ENCODE data around the gene TSPAN2. TPM values are rescaled to one million over a fixed set of nuclear protein-coding genes. Genes with fewer than 3 reads are reported as not detected.

Gene TSPAN2
- total and polyA plus RNA-seq, 9 donors = 16.3 to 30.6 (median 19.7) TPM

DNA sequence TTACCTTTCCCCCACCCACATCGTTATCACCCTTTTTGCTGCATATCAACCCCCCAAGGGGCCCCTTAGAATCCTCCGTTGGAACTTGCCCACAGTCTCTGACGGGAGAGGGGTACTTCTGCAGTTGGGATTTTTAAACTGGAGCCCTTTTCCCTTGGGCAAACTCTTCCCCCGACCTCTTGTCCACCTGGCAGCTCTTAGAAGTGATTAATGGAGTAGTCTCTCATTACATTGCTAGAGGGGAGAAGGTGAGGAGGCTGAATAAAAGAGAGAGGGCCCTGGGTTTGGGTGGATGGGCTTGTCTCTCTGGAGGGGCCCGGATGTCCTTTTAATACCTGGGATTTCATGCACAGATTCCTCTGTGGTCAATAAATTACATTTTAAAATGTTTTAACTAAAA lies 27.2 kb upstream of the TSPAN2 start:
- peaks cover 4% of the 10 kb centered on the region for H3K9me3 ChIP-seq (replicated peaks; ENCODE audit: control insufficient read depth, low read depth, low read length)
- H3K27ac ChIP-seq (ENCODE audit: low read length) = no peak overlapping the region
- no peak overlapping the region for H3K4me3 ChIP-seq (ENCODE audit: low read length)
- no CpG with 5 or more reads among the region's 5 CpGs for WGBS (ENCODE audit: insufficient coverage)
- no peak for DNase-seq
- H3K27me3 ChIP-seq (ENCODE audit: control insufficient read depth, insufficient read depth, low read length) = no peaks in the 10 kb centered on the region
- no peaks in the 10 kb centered on the region for H3K36me3 ChIP-seq (ENCODE audit: control insufficient read depth, insufficient read depth, low read length)
- no peaks in the 10 kb centered on the region for H3K4me1 ChIP-seq (ENCODE audit: control insufficient read depth, insufficient read depth, low read length)

DNA sequence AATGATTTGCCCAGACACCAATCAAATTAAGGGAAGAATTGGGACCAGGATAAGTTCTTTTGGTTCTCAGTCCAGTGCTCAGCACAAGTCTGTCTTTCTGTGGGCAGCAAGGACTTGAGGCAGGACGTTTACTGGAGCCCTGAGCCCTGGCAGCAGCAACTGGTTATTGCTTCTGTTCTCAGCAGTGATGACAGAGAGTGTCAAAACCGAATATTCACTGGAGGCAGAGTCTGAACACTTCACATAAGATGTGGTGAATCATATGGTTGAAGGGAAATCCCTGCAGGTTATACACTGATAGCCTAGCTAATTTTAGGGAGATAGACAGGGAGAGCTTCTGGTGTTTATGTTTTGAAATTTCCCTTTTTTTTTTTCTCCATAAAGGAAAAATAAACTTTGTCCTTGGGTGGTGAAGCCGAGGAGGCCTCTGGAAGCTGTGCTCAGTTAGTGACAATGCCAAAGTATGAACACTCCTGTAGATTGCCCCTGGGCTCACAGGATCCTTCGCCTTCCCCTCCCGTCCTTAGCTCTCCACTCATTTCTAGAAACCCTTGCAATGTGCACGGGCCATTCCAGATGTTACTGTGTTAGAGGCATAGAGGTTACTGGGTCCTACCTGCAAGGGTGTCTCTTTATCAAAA lies 26.3 kb upstream of the TSPAN2 start:
- no peaks in the 10 kb centered on the region for H3K27me3 ChIP-seq (ENCODE audit: control insufficient read depth, insufficient read depth, low read length)
- DNase-seq = no peak
- no peaks in the 10 kb centered on the region for H3K36me3 ChIP-seq (ENCODE audit: control insufficient read depth, insufficient read depth, low read length)
- no peaks in the 10 kb centered on the region for H3K4me1 ChIP-seq (ENCODE audit: control insufficient read depth, insufficient read depth, low read length)
- H3K9me3 ChIP-seq (replicated peaks; ENCODE audit: control insufficient read depth, low read depth, low read length) = peaks cover 2% of the 10 kb centered on the region
- H3K27ac ChIP-seq (ENCODE audit: low read length) = no peak overlapping the region
- WGBS (ENCODE audit: insufficient coverage) = 60% methylated on average over 3 of the region's 6 CpGs
- H3K4me3 ChIP-seq (ENCODE audit: low read length) = no peak overlapping the region

DNA sequence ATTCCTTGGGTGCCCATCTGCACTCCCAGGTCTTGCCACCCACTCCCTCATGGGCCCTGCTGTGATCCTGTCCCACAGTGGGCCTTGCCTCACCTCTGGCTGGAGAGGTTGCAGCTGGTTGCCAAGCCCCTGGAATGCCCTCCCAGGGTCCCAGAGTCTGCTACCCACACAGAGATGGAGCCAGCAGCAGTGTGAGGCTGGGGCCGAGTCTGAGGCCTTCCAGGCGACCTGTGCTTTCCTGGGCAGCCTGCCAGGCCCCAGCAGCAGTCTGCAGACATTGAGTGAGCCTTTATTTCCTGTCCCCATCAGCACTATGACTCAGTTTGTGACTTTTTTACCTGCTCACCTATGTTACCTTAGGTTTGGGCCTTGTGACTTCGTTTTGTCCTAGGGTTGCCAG lies 25.0 kb upstream of the TSPAN2 start:
- Histone ChIP-seq H3K9me3 (replicated peaks; ENCODE audit: control insufficient read depth, low read depth, low read length) (no peaks in the 10 kb centered on the region), H3K27ac (ENCODE audit: low read length) (no peak overlapping the region), H3K36me3 (ENCODE audit: control insufficient read depth, insufficient read depth, low read length) (no peaks in the 10 kb centered on the region), H3K27me3 (ENCODE audit: control insufficient read depth, insufficient read depth, low read length) (no peaks in the 10 kb centered on the region), H3K4me1 (ENCODE audit: control insufficient read depth, insufficient read depth, low read length) (no peaks in the 10 kb centered on the region), H3K4me3 (ENCODE audit: low read length) (no peak overlapping the region)
- no peak for DNase-seq
- no CpG with 5 or more reads among the region's 3 CpGs for whole genome bisulfite sequencing (ENCODE audit: insufficient coverage)

DNA sequence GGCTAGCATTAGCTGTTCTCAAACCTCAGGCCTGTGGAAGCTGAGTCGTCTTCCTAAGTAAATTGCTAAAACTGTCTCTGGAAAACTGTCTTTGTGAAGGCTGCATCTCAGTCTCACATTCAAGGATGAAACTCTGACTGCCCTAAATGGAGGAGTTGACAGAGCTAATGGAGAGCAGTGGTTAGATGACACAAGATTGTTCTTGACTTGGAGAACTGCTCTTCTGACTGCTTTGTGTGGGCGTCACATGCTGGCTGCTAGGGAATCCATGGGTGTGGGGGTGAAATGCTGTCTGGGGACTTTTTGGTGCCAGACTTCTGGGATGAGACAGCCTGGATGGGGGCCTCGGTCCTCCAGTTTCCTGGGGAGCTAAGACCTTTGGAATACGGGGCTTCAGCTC lies 24.5 kb upstream of the TSPAN2 start:
- Histone ChIP-seq H3K36me3 (ENCODE audit: control insufficient read depth, insufficient read depth, low read length) (no peaks in the 10 kb centered on the region), H3K4me1 (ENCODE audit: control insufficient read depth, insufficient read depth, low read length) (no peaks in the 10 kb centered on the region), H3K27me3 (ENCODE audit: control insufficient read depth, insufficient read depth, low read length) (no peaks in the 10 kb centered on the region), H3K27ac (ENCODE audit: low read length) (no peak overlapping the region), H3K4me3 (ENCODE audit: low read length) (no peak overlapping the region), H3K9me3 (replicated peaks; ENCODE audit: control insufficient read depth, low read depth, low read length) (no peaks in the 10 kb centered on the region)
- WGBS (ENCODE audit: insufficient coverage) = 48% methylated on average over 2 of the region's 4 CpGs
- DNase-seq = no peak

DNA sequence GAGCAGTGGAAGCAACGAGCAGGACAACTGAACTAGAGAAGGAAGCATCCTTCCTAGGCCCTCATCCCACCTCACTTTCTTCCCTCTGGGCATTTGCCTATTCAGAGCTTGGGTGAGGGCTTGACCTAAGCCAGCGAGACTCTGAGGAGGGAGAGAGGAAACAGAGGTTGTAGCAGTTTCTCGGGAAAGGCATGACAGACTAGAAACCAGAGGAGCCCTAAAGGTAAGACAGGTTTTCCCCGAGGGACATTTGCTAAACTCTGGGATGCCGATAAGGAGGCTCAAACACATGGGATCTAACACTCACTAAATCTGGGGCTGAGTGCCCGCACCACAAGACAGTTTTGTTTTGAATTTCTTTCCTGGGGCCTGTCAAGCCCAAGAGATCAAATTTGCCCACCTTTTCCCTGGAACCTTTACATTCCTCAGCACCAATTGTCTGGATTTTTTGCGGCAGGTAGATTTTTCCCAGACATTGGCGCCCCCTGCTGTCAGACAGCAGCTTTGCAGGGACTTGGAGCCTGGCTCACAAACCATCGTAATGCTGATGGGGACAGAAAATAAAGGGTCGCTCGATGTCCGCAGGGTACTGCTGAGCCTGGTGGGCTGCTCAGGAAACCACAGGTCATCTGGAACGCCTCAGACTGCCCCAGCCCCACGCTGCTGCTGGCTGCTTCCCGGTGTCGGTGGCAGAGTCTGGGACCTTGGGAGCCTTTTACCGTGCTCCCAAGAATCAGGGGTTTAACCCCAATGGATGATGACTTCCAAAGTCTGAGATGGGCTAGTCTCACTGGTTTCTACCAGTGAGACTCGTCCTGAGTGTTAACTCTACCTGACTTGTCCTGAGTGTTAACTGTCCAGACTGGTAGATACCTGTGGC lies 23.4 kb upstream of the TSPAN2 start:
- WGBS (ENCODE audit: insufficient coverage) = 25% methylated on average over 17 of the region's 18 CpGs
- Histone ChIP-seq H3K4me3 (ENCODE audit: low read length) (no peak overlapping the region), H3K27me3 (ENCODE audit: control insufficient read depth, insufficient read depth, low read length) (no peaks in the 10 kb centered on the region), H3K4me1 (ENCODE audit: control insufficient read depth, insufficient read depth, low read length) (no peaks in the 10 kb centered on the region), H3K36me3 (ENCODE audit: control insufficient read depth, insufficient read depth, low read length) (no peaks in the 10 kb centered on the region), H3K9me3 (replicated peaks; ENCODE audit: control insufficient read depth, low read depth, low read length) (no peaks in the 10 kb centered on the region), H3K27ac (ENCODE audit: low read length) (no peak overlapping the region)
- DNase-seq = peak; percentile 26

DNA sequence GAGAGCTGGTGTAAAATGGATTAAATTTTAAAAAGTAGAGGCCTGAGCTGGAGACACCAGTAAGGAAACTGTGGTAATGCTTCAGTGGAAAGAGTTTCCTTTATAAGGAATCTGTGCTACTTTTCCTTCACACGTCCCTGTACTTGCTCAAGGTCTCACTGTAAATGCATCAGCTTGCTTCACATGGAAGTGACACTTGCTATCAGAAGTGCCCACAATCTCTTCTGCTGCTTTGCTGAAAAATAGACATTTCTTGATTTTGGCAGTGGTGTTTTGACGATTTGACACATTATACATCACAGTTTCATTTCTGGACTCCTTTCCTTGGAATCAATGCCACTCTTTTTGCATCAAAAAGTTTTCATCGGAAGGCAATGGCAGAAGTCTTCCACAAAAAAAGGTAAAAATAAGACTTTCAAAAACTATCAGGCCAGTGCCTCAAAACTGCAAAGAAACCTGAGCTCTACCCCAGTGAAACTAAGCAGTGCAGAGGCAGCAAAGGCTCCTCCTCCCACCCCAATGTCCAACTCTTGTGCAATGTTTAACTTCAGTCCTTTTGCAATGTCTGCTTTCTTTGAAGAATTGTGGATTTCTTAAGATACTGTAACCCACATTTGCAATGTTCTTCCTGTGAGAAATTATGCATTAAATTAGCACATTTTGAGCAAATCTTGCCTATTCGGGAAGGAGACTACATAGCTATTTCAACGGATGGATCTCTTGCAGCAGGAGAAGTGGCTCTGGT lies 18.4 kb upstream of the TSPAN2 start:
- no peaks in the 10 kb centered on the region for H3K36me3 ChIP-seq (ENCODE audit: control insufficient read depth, insufficient read depth, low read length)
- no peak overlapping the region for H3K27ac ChIP-seq (ENCODE audit: low read length)
- H3K27me3 ChIP-seq (ENCODE audit: control insufficient read depth, insufficient read depth, low read length) = no peaks in the 10 kb centered on the region
- 84% methylated on average over 4 of the region's 5 CpGs for WGBS (ENCODE audit: insufficient coverage)
- H3K4me3 ChIP-seq (ENCODE audit: low read length) = no peak overlapping the region
- no peaks in the 10 kb centered on the region for H3K4me1 ChIP-seq (ENCODE audit: control insufficient read depth, insufficient read depth, low read length)
- no peaks in the 10 kb centered on the region for H3K9me3 ChIP-seq (replicated peaks; ENCODE audit: control insufficient read depth, low read depth, low read length)
- no peak for DNase-seq

DNA sequence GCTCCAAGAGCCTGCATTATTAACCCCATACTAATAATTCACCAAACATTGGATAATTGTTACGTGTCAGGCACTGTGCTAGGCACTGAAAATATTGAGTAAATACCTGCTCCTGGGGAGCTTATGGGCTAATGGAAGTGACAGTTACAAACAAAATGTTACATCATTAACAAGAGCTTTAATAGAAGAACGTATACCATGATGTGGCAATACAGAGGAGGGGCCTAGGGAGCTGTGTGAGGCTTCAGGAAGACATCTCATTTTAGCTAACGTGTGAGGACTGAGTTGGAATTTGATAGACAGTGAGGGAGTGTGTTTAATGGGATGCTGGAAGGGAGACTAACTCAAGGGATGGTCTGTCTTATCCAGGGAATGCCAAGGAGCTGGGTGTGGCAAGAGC lies 16.5 kb upstream of the TSPAN2 start:
- H3K27ac ChIP-seq (ENCODE audit: low read length) = no peak overlapping the region
- H3K4me3 ChIP-seq (ENCODE audit: low read length) = no peak overlapping the region
- no peaks in the 10 kb centered on the region for H3K9me3 ChIP-seq (replicated peaks; ENCODE audit: control insufficient read depth, low read depth, low read length)
- H3K27me3 ChIP-seq (ENCODE audit: control insufficient read depth, insufficient read depth, low read length) = no peaks in the 10 kb centered on the region
- H3K4me1 ChIP-seq (ENCODE audit: control insufficient read depth, insufficient read depth, low read length) = no peaks in the 10 kb centered on the region
- no peak for DNase-seq
- 71% methylated on average over 2 of the region's 3 CpGs for WGBS (ENCODE audit: insufficient coverage)
- H3K36me3 ChIP-seq (ENCODE audit: control insufficient read depth, insufficient read depth, low read length) = no peaks in the 10 kb centered on the region

DNA sequence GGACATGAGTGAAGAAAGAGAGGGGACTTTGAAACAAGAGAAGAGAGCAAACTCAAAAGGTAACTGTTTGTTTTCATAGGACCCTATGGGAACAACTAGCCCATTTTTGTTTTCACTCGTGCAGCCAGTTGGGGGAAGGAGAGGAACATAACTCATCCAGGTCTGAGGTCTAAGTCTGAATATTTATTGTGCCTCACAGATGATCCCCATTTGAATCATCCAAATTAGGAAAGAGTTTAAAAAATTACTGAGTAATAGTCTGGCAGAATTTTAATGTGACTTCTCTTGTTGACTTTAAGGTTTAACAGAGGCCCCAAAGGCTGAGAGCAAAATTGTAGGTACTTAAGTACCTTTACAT lies 10.4 kb upstream of the TSPAN2 start:
- peaks cover 7% of the 10 kb centered on the region for H3K4me1 ChIP-seq (ENCODE audit: control insufficient read depth, insufficient read depth, low read length)
- peak overlapping the region; percentile 67 for H3K27ac ChIP-seq (ENCODE audit: low read length)
- no peak for DNase-seq
- no CpG with 5 or more reads among the region's 1 CpG for WGBS (ENCODE audit: insufficient coverage)
- H3K9me3 ChIP-seq (replicated peaks; ENCODE audit: control insufficient read depth, low read depth, low read length) = no peaks in the 10 kb centered on the region
- H3K4me3 ChIP-seq (ENCODE audit: low read length) = peak overlapping the region; percentile 23
- H3K36me3 ChIP-seq (ENCODE audit: control insufficient read depth, insufficient read depth, low read length) = no peaks in the 10 kb centered on the region
- no peaks in the 10 kb centered on the region for H3K27me3 ChIP-seq (ENCODE audit: control insufficient read depth, insufficient read depth, low read length)

DNA sequence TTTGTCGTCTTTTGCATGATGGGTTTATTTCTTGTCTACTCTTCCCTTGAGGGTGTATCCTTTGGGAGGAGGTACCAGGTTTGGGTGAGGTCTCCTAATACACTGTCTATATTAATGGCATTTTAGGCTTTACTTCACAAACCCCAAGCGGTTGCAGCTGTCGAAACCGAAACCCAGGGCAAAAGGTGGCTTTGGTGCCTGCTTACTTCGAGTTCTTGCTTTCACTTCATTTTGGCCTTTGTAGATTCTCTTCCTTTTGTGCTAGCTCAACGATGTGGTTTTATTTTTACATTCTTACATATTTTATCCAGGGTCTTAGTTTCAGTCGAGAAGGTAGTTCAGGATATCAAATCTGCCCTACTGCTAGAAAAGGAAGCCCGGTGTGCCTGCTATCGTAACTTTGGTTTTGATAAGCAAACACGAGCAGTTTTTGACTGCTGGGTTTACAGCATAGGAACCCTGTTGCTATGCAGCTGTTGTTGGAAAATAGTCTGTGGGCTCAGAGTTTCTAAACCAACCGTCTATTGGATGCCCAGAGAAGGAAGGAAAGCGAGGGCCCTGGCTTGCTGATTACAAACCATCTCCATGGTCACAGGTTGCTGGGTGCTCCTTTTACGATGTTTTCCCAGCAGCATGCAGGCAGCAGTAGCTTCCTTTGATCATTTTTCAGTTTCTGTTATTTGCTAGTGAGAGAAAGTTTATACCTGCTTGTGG lies 9.8 kb upstream of the TSPAN2 start:
- Histone ChIP-seq H3K27ac (ENCODE audit: low read length) (peak overlapping the region; percentile 67), H3K4me1 (ENCODE audit: control insufficient read depth, insufficient read depth, low read length) (peaks cover 7% of the 10 kb centered on the region), H3K36me3 (ENCODE audit: control insufficient read depth, insufficient read depth, low read length) (no peaks in the 10 kb centered on the region), H3K27me3 (ENCODE audit: control insufficient read depth, insufficient read depth, low read length) (no peaks in the 10 kb centered on the region), H3K9me3 (replicated peaks; ENCODE audit: control insufficient read depth, low read depth, low read length) (no peaks in the 10 kb centered on the region), H3K4me3 (ENCODE audit: low read length) (peak overlapping the region; percentile 23)
- DNase-seq = peak; percentile 68
- WGBS (ENCODE audit: insufficient coverage) = 41% methylated on average over 5 of the region's 13 CpGs

DNA sequence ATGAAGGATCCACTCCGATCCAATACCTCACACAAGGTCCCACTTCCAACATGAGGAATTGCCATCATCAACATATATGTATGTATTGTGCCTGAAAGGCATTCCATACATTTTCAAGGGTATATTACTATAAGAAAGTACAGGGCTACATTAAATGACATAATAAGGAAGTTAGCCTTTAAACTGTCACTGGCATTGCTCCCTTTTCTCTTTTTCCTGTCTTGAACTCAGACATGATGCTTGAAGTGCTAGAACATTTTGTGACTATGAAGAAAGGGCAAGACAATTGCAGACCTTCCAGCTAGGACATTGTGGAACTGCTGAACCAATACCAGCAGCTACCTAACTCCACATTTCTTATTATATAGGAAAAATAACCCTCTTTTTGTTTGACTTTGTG lies 2.9 kb upstream of the TSPAN2 start:
- Histone ChIP-seq H3K4me1 (ENCODE audit: control insufficient read depth, insufficient read depth, low read length) (peaks cover 8% of the 10 kb centered on the region), H3K27ac (ENCODE audit: low read length) (no peak overlapping the region), H3K36me3 (ENCODE audit: control insufficient read depth, insufficient read depth, low read length) (no peaks in the 10 kb centered on the region), H3K27me3 (ENCODE audit: control insufficient read depth, insufficient read depth, low read length) (peaks cover 22% of the 10 kb centered on the region), H3K4me3 (ENCODE audit: low read length) (no peak overlapping the region), H3K9me3 (replicated peaks; ENCODE audit: control insufficient read depth, low read depth, low read length) (no peaks in the 10 kb centered on the region)
- no peak for DNase-seq
- WGBS (ENCODE audit: insufficient coverage) = no CpG with 5 or more reads among the region's 1 CpG

All from muscle of leg (tissue), 11 donors.